Brain microvascular endothelial cell (primary cell): Measurements from ENCODE around the gene PLXNA2.

Experiments
- DNase-seq: peaks from one replicate; pipeline ENCODE4 v3.0.0-alpha.2; 2020
- H3K27ac ChIP-seq: fragments of 250-450 bp; sonication (Bioruptor Pico); 2 replicates; pipeline ENCODE4 v1.5.1; 2020; ENCODE audit warnings: mild to moderate bottlenecking, moderate library complexity
- H3K27me3 ChIP-seq: fragments of 250-450 bp; sonication (Bioruptor Pico); replicated peaks from 2 replicates; pipeline ENCODE4 v1.5.1; 2020; ENCODE audit warnings: mild to moderate bottlenecking
- H3K36me3 ChIP-seq: fragments of 250-450 bp; sonication (Bioruptor Pico); replicated peaks from 2 replicates; pipeline ENCODE4 v1.5.1; 2020; ENCODE audit warnings: mild to moderate bottlenecking
- H3K4me3 ChIP-seq: 2 replicates; pipeline ENCODE4 v1.5.1; 2011; ENCODE audit warnings: low read depth, mild to moderate bottlenecking, control low read depth, low read length, moderate library complexity
- in situ Hi-C: cut with HindIII; loops from 2 replicates; pipeline ENCODE4 v1.10.0; 2017; ENCODE audit warnings: low sequenced_read_pairs, low pct_ligation_motif_present
- TF ChIP-seq, protein P1 (sequence below): IDR thresholded peaks from 2 replicates; pipeline ENCODE4 v1.5.1; 2011; ENCODE audit warnings: low read depth, mild to moderate bottlenecking, moderate library complexity, low read length, control low read depth, inconsistent platforms; ENCODE audit errors: missing control alignments

Gene PLXNA2

DNA sequence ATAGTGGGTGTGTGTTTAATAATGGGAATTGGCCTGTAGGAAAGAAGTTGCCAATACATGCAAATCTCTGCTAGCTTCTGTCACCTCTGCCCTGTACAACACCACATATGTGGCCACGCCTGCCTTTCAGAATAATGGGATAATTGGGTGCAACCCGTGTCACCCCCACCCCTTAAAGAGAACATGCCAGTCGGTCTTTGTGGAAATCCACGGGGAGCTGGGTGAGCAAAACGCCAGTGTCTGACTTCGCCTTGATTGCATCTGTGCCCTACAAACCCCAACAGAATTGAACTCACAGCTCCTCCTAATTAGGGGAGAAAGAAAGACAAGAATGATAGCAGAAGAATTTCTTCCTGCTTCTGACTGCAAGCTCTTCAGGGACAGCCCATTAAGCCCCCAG, 6.4 kb upstream of the PLXNA2 start:
- Histone ChIP-seq H3K27me3 (peaks cover 7% of the 10 kb centered on the region), H3K27ac (no peak overlapping the region), H3K4me3 (no peak overlapping the region), H3K36me3 (no peaks in the 10 kb centered on the region)
- DNase-seq, result no peak
- TF ChIP-seq, protein P1, sequence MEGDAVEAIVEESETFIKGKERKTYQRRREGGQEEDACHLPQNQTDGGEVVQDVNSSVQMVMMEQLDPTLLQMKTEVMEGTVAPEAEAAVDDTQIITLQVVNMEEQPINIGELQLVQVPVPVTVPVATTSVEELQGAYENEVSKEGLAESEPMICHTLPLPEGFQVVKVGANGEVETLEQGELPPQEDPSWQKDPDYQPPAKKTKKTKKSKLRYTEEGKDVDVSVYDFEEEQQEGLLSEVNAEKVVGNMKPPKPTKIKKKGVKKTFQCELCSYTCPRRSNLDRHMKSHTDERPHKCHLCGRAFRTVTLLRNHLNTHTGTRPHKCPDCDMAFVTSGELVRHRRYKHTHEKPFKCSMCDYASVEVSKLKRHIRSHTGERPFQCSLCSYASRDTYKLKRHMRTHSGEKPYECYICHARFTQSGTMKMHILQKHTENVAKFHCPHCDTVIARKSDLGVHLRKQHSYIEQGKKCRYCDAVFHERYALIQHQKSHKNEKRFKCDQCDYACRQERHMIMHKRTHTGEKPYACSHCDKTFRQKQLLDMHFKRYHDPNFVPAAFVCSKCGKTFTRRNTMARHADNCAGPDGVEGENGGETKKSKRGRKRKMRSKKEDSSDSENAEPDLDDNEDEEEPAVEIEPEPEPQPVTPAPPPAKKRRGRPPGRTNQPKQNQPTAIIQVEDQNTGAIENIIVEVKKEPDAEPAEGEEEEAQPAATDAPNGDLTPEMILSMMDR, result no peak
- in situ Hi-C loops, result no loop called here

DNA sequence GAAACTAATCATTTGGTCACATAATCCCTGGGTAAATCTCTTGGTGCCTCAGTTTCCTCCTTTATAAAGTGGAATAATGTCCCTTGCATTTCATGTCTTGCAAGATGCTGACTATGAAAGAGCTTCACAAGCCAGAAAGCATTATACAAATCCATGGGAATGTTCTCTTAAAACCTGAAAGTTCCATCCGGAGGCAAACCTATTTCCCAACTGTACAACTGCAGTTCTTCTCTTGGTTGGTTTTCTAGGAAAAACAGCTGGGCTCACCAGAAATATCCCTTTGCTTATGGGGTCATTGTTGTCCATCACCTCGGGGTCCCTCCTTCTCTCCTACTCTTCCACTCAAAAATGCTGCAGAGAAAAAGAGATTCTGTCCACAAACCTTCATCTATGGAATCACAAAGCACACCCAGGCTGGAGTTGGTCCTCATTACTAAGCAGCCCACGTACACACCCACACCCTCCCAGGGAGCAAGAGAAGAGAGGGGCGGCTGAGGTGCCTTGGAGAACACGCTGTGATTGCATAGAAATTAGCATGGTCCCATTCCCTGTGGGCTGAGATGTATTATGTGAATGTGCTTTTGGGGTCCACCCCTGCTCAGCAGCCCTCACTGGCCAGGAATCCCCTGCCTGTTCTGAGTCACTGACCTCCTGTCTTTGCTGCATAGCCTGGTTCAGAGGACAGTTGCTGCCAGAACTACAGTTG, 5.0 kb upstream of the PLXNA2 start:
- H3K27ac ChIP-seq, result no peak overlapping the region
- TF ChIP-seq, protein P1, result no peak
- in situ Hi-C loops, result no loop called here

DNA sequence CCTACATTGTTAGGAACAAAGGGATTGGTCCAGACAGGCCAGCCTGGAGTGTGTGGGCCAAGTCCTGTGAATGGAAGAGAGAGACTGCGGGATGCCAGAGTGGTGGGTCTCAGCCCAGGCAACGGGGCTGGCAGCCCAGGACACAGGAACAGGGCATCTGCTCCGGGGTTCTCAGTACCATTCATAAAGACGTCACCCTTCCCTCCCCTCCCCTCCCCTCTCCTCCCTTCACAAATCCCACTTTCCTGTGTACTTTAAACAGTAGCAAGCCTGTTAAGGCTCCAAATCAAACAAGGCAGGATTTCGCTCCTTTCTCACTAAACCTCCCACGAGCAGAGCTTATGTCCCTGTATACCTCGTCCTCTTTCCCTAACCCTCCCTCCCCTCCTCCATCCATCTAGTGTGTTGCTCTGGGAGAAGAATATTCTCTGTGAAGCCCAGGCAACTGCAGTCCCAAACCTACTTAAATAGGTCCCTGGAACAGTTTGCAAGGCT, 4.2 kb upstream of the PLXNA2 start:
- no peak for DNase-seq
- no peak overlapping the region for H3K4me3 ChIP-seq
- in situ Hi-C loops, result no loop called here
- no peaks in the 10 kb centered on the region for H3K36me3 ChIP-seq
- H3K27ac ChIP-seq, result no peak overlapping the region
- H3K27me3 ChIP-seq, result peaks cover 1% of the 10 kb centered on the region
- TF ChIP-seq, protein P1, result no peak

More for the DNA sequence above, 5.0 kb upstream of the PLXNA2 start:
- no peak for DNase-seq
- Histone ChIP-seq H3K36me3 (no peaks in the 10 kb centered on the region), H3K4me3 (no peak overlapping the region), H3K27me3 (peaks cover 2% of the 10 kb centered on the region)

DNA sequence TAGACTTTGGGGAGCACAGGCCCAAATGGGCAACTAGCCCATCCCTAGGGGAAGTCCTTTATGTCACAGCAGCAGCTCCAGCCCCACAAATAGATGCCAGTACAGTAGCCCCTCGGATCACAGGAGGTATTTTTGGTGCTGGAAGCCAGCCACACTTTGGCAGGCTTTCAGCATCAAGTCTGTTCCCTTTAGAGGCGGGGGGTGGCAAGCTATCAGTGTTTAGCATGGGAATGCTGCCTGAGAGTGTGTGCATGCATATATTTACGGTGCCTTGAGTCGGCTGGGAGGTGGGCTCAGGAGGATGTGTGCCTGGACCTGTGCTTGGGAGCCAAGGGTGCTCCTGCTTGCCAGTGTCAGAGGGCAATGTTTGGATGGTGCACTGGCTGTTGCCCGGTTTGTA, 3.5 kb upstream of the PLXNA2 start:
- H3K27ac ChIP-seq, result no peak overlapping the region
- TF ChIP-seq, protein P1, result no peak
- peaks cover 1% of the 10 kb centered on the region for H3K27me3 ChIP-seq
- no peak for DNase-seq
- H3K4me3 ChIP-seq, result no peak overlapping the region
- in situ Hi-C loops, result no loop called here
- no peaks in the 10 kb centered on the region for H3K36me3 ChIP-seq

DNA sequence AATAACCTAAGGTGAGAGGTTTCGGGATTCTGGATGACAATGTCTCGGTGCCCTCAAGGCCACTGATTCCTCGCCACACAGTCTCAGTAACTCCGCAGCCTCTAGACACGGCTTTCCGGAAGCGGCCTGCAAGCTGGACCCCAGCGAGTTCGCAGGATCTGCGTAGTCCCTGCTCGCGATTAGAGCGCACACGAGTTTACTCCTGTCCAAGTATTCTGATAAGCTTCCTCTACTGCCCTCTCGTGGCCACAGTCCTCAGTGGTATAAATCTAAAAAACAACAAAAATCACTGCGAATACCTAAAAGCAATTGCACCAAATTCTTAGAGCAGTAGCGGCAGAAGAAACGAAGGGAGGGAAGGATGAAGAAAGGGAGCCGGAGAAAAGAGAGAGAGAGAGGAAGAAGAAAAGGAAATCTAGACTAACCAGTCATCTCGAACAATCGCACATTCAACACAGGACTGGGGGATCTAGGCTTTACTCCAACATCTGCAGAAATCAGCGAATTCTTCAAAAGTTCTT, 1.1 kb upstream of the PLXNA2 start:
- in situ Hi-C loops, result no loop called here
- H3K27ac ChIP-seq, result no peak overlapping the region
- TF ChIP-seq, protein P1, result peak; percentile 83

DNA sequence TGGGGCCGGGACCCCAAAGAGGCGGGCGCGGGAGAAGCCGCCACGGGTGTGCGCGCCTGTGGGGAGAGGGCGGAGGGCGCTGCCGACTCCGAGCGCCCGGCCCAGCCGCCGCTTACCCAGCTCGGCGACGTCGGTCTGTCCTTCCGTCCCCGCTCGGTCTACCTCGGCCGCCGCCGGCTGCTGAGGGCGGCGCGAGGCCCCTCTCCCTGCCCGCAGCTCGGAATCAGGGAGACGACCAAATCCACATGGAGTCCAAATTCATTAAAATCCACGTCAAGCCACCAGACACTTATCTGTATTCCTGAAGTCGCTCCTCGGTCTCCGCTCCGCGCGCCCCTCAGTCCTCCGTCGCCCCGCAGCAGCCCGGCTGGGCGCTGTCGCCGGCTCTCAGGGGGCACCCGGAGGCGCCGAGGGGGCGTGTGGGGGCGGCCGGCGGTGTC, 637 bp downstream of the PLXNA2 start:
- Histone ChIP-seq H3K4me3 (peak overlapping the region; percentile 85), H3K27ac (peak overlapping the region; percentile 21), H3K36me3 (no peaks in the 10 kb centered on the region), H3K27me3 (no peaks in the 10 kb centered on the region)
- in situ Hi-C loops, result no loop called here
- no peak for DNase-seq
- TF ChIP-seq, protein P1, result no peak

More for the DNA sequence above, 1.1 kb upstream of the PLXNA2 start:
- DNase-seq, result peak; percentile 94
- peak overlapping the region; percentile 61 for H3K4me3 ChIP-seq
- H3K27me3 ChIP-seq, result no peaks in the 10 kb centered on the region
- no peaks in the 10 kb centered on the region for H3K36me3 ChIP-seq
